BLaER1 treated with 17β-estradiol and CSF1 and Interleukin-3, amounts not matched to agents 10 nM and 100 nM (cell line): ENCODE measurements around the gene ADGRB2.

Experiments
- H3K27ac ChIP-seq, 11 experiments: shearing (Covaris generic); formaldehyde crosslinking; 2 replicates each; pipeline ENCODE4 v1.8.1; 2022
- H3K27me3 ChIP-seq, 11 experiments: shearing (Covaris generic); formaldehyde crosslinking; 2 replicates each; pipeline ENCODE4 v1.8.1; 2022
- H3K36me3 ChIP-seq, 11 experiments: shearing (Covaris generic); formaldehyde crosslinking; 2 replicates each; pipeline ENCODE4 v1.8.1; 2022
- H3K4me1 ChIP-seq, 10 experiments: shearing (Covaris generic); formaldehyde crosslinking; 2 replicates each; pipeline ENCODE4 v1.8.1; 2022
- H3K4me2 ChIP-seq, 11 experiments: shearing (Covaris generic); formaldehyde crosslinking; 2 replicates each; pipeline ENCODE4 v1.8.1; 2022
- H3K4me3 ChIP-seq, 10 experiments: shearing (Covaris generic); formaldehyde crosslinking; 2 replicates each; pipeline ENCODE4 v1.8.1; 2022
- H3K9ac ChIP-seq, 11 experiments: shearing (Covaris generic); formaldehyde crosslinking; 2 replicates each; pipeline ENCODE4 v1.8.1; 2022
- H3K9me3 ChIP-seq, 11 experiments: shearing (Covaris generic); formaldehyde crosslinking; replicated peaks in 1 of 11; 2 replicates each; pipeline ENCODE4 v1.8.1; 2022
- H4K20me1 ChIP-seq, 11 experiments: shearing (Covaris generic); formaldehyde crosslinking; 2 replicates each; pipeline ENCODE4 v1.8.1; 2022
- Cebpa-rat ChIP-seq, 11 experiments: shearing (Covaris generic); IDR thresholded peaks; 2 replicates each; pipeline ENCODE4 v1.8.1; 2022

Gene ADGRB2

DNA sequence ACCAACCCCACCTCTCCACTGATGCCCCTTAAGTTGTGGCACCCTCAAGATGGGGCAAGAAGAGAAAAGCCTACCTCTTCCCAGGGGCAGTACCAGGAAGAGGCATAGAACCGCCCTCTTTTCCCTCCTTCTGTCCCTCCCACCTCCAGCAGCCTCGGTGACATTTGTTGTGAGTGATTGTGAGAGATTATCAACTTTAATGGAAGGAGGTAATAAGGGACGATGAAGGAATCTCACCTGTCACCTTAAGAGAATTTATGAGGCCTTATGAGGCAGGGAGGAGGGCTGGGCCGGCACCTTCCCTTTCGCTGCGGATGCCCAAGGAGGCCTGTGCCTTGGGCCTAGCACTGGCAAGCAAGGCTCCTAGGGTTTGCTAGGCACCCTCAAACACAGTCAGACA, 1.4 kb upstream of the ADGRB2 start:
- peaks cover 0 to 57% (median 7%) of the 10 kb centered on the region in 11 experiments; a peak in 11 of 22 replicates for H4K20me1 ChIP-seq
- peaks cover 17 to 76% (median 40%) of the 10 kb centered on the region in 11 experiments for H3K27me3 ChIP-seq
- no peak for TF ChIP-seq Cebpa-rat (IDR thresholded peaks at IDR 0.05)
- peak overlapping the region in 8 of 11 experiments; percentile 92 to 100 (median 99); a peak in 14 of 22 replicates for H3K4me2 ChIP-seq
- no peak overlapping the region for H3K9ac ChIP-seq
- H3K9me3 ChIP-seq = no peaks in the 10 kb centered on the region
- no peak overlapping the region for H3K4me3 ChIP-seq
- H3K4me1 ChIP-seq = peaks cover 35 to 69% (median 56%) of the 10 kb centered on the region in 10 experiments
- no peaks in the 10 kb centered on the region for H3K36me3 ChIP-seq
- H3K27ac ChIP-seq = no peak overlapping the region

DNA sequence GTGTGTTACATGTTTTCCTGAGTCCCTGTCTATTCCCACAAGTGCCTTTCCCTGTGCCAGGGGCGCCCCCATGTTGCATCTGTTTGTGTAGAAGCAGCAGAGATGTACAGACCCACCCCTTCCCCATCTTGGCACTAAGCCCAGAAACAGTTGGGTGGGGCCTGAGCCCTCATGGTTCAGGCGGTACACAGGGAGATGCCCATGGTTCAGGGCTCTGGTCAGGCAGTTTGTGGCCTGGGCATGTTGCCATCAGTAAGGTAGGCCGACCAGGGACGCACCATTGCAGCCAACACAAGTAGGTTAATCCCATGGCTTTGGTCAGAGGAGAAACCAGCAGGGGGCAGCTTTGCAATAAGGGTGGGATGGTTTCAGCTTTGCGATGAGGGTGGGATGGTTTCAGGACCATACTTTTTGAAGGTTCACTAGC, 914 bp upstream of the ADGRB2 start:
- Histone ChIP-seq H4K20me1 (peaks cover 0 to 54% (median 8%) of the 10 kb centered on the region in 11 experiments; a peak in 11 of 22 replicates), H3K36me3 (no peaks in the 10 kb centered on the region), H3K27ac (no peak overlapping the region), H3K4me1 (peaks cover 35 to 72% (median 59%) of the 10 kb centered on the region in 10 experiments), H3K9ac (no peak overlapping the region), H3K4me2 (peak overlapping the region in 10 of 11 experiments; percentile 90 to 100 (median 99); a peak in 18 of 22 replicates), H3K9me3 (no peaks in the 10 kb centered on the region), H3K4me3 (no peak overlapping the region), H3K27me3 (peaks cover 12 to 71% (median 36%) of the 10 kb centered on the region in 11 experiments; a peak in 20 of 22 replicates)
- no peak for TF ChIP-seq Cebpa-rat (IDR thresholded peaks at IDR 0.05)

DNA sequence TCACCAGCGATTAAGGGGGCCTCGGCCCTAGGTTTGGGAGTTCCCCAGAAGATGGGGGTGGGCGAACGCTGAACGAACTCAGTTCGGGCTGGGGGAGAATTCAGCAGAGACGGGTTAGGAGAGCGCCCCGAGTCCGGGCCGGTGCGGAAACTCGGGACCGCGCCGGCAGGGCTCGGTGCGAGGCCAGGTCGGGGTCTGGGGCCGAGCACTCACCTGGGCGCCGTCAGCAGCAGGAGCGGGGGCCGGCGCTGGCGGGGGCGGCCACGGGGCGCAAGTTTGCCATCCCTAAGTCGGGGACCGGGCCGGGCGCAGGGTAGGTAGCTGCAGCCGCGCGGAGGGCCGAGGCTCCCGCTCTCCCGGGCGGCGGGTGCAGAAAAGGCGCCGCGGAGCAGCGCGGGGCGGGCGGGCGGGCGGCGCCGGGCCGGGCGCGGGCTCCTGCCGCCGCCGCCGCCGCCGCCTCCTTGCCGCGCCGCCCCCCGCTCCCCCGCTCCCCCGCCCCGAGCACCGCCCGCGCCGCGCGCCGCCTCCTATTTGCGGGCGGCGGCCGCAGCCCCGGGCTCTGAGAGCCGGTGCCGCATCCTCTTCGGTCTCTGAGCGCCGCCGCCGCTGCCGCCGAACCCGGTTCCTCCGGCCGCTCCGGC, 349 bp downstream of the ADGRB2 start:
- Histone ChIP-seq H3K36me3 (no peaks in the 10 kb centered on the region), H3K4me3 (peak overlapping the region; percentile 51 to 78 (median 69)), H3K27me3 (peaks cover 9 to 68% (median 30%) of the 10 kb centered on the region in 11 experiments; a peak in 18 of 22 replicates), H3K4me2 (peak overlapping the region; percentile 90 to 100 (median 99)), H3K27ac (peak overlapping the region in 2 of 11 experiments; percentile 45; a peak in 2 of 22 replicates), H4K20me1 (peaks cover 0 to 54% (median 12%) of the 10 kb centered on the region in 11 experiments; a peak in 11 of 22 replicates), H3K9ac (peak overlapping the region; percentile 40 to 82 (median 68); a peak in 19 of 22 replicates), H3K9me3 (no peaks in the 10 kb centered on the region), H3K4me1 (peaks cover 23 to 71% (median 57%) of the 10 kb centered on the region in 10 experiments)
- no peak for TF ChIP-seq Cebpa-rat (IDR thresholded peaks at IDR 0.05)

DNA sequence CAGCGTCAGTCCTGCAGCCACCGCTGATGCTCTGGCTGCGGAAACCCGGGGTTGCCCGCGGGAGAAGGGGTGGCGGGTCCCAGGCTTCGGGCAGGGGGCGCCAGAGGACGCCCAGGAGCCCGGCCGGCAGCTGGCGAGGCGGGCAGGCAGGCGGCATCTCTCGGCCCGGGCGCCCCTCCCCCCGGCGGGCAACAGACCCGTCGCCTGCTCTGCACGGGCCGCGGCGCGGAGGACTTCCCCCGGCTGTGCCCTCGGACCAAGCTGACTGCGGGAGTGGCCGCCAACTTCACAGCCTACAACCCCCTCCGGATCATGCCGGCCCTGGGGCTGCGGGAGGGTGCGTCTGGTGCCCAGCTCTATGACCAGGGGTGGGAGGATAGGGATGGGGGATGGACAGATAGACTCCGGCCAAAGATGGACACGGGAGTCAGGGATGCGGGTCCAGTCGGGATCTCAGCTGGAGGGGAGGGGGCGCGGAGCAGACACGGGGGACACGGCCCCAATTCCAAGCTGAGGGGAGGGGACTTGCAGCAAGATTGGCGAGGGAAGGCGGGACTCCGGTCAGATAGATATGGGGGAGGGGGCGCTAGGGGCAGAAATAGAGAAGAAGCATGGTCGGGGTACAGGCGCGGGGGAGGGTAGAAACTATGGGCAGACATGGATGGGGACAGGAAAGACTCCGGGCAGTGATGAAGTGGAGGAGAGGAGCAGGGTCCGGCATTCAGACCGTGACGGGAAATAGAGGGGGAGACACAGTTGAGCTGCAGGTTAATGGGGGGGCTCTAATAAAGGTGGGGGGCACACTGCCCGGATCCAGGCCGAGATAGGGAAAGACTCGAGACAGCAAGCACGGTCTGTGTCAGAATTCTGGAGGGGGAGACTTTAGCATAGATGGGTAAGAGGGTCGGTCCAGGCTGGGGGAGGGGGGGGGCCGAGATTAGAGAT, 1.1 kb downstream of the ADGRB2 start:
- peaks cover 23 to 71% (median 57%) of the 10 kb centered on the region in 10 experiments for H3K4me1 ChIP-seq
- peak overlapping the region; percentile 51 to 78 (median 69) for H3K4me3 ChIP-seq
- peak overlapping the region; percentile 90 to 100 (median 99) for H3K4me2 ChIP-seq
- peaks cover 0 to 58% (median 12%) of the 10 kb centered on the region in 11 experiments; a peak in 11 of 22 replicates for H4K20me1 ChIP-seq
- no peaks in the 10 kb centered on the region for H3K9me3 ChIP-seq
- TF ChIP-seq Cebpa-rat (IDR thresholded peaks at IDR 0.05) = no peak
- H3K9ac ChIP-seq = peak overlapping the region in 10 of 11 experiments; percentile 56 to 82 (median 68); a peak in 18 of 22 replicates
- H3K36me3 ChIP-seq = no peaks in the 10 kb centered on the region
- peaks cover 9 to 64% (median 28%) of the 10 kb centered on the region in 11 experiments; a peak in 18 of 22 replicates for H3K27me3 ChIP-seq
- H3K27ac ChIP-seq = no peak overlapping the region; a peak in 1 of 22 replicates

DNA sequence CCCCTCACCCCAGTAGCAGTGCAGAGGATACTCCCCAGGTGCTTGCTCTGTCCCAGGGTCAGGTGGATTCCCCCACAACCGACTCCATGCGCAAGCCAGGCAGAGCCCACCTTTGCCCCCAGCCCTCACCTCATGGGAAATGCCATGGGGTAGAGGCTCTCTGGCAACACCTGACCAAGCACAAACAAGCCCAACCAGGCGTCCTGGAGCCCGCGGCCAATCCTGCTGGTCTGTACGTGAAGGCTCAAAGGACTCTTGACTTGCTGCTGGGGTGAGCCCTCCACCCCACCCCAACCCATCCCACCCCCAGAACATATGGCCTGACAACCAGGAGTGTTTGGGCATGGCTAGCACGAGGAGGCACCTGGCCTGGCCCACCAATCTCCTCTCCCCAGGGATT, 1.8 kb downstream of the ADGRB2 start:
- Histone ChIP-seq H3K4me1 (peaks cover 23 to 70% (median 57%) of the 10 kb centered on the region in 10 experiments), H3K9ac (0 out of 22 replicates have a peak overlapping the region, but pooled peaks of 1 of the 11 experiments have one; percentile 51), H3K9me3 (no peaks in the 10 kb centered on the region), H3K4me3 (peak overlapping the region in 4 of 10 experiments; percentile 60 to 77 (median 71); a peak in 5 of 20 replicates), H3K4me2 (peak overlapping the region; percentile 90 to 100 (median 99); a peak in 21 of 22 replicates), H3K27me3 (peaks cover 9 to 58% (median 22%) of the 10 kb centered on the region in 11 experiments; a peak in 18 of 22 replicates), H3K27ac (no peak overlapping the region), H4K20me1 (peaks cover 0 to 52% (median 12%) of the 10 kb centered on the region in 11 experiments; a peak in 11 of 22 replicates), H3K36me3 (no peaks in the 10 kb centered on the region)
- no peak for TF ChIP-seq Cebpa-rat (IDR thresholded peaks at IDR 0.05)

DNA sequence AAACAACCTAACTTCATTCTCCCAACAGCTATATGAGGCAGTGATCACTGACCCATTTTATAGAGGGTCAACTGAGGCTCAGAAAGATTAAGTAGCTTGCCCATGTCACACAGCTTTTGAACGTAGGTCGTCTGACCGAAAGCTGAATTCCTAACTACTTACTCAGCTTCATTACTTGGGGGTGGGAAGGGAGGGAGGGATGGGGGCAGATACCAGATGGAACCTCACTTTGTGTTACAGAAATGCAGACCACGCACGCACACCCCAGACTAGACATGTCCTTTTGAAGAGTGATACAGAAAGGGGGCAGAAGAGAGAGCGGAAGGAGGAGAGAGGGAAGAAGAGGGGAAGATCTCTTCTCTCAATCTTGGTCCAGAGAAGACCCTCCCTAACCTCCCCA, 2.3 kb downstream of the ADGRB2 start:
- 0 out of 20 replicates have a peak overlapping the region, but pooled peaks of 1 of the 10 experiments have one; percentile 65 for H3K4me3 ChIP-seq
- no peak for TF ChIP-seq Cebpa-rat (IDR thresholded peaks at IDR 0.05)
- peaks cover 23 to 66% (median 57%) of the 10 kb centered on the region in 10 experiments for H3K4me1 ChIP-seq
- H3K4me2 ChIP-seq = peak overlapping the region; percentile 97 to 100 (median 99); a peak in 20 of 22 replicates
- no peaks in the 10 kb centered on the region for H3K9me3 ChIP-seq
- H4K20me1 ChIP-seq = peaks cover 0 to 49% (median 12%) of the 10 kb centered on the region in 11 experiments; a peak in 11 of 22 replicates
- peaks cover 9 to 54% (median 20%) of the 10 kb centered on the region in 11 experiments; a peak in 18 of 22 replicates for H3K27me3 ChIP-seq
- H3K27ac ChIP-seq = no peak overlapping the region
- H3K36me3 ChIP-seq = no peaks in the 10 kb centered on the region
- H3K9ac ChIP-seq = peak overlapping the region in 4 of 11 experiments; percentile 10 to 77 (median 62); a peak in 4 of 22 replicates

DNA sequence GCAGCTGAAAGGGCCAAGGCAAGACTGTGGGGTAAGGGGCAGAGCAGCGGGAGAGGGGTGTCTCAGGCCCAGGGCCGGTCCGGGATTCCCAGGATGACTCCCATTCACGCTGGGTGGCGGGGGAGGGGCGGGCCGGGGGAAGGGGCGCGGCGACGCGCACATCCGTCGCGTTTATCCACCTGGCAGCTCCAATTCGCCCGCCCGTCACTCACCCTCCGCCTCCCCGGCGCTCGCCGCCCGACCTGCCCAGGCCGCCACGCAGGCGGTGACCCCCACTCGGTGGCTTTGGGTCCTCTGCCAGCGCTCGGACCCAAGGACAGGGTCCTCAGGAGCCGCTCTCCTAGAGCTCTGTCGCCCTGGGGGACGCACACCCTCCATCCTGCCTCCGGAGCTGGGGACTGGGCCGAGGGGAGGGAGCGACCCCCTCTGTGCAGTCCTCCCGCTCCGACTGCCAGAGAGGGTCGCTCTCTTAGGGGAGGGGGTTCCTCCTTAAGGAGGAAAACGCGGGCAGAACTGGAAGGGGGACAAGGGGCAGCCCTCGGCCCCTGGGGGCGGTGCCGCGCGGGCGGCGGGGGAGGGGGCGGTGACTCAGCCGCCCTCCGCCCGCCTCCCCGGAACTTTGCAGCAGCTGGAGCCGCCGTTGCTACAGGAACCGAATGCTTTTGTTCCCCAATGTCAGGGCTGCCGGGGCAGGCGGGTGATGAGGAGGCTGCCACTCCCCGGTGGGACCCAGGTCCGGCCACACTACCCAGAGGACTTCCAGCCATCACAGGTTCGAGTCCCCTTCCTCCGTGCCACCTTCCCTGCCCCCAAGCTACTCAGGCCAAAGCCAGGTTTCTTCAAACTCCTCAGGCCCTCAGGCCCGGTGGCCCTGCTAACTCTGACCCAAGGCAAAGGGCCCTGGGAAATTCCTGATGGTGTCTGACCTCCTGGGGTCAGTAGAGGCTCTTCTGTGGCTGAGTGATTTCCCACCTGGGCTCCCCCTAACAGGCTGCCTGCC, 3.4 kb downstream of the ADGRB2 start:
- Histone ChIP-seq H3K27ac (peak overlapping the region in 7 of 11 experiments; percentile 25 to 63 (median 56); a peak in 14 of 22 replicates), H3K4me2 (peak overlapping the region; percentile 94 to 99 (median 97)), H3K27me3 (peaks cover 9 to 45% (median 18%) of the 10 kb centered on the region in 11 experiments; a peak in 18 of 22 replicates), H3K4me1 (peaks cover 23 to 63% (median 52%) of the 10 kb centered on the region in 10 experiments), H3K9me3 (no peaks in the 10 kb centered on the region), H4K20me1 (peaks cover 0 to 56% (median 12%) of the 10 kb centered on the region in 11 experiments; a peak in 11 of 22 replicates), H3K4me3 (peak overlapping the region; percentile 50 to 79 (median 66)), H3K9ac (peak overlapping the region; percentile 40 to 80 (median 72); a peak in 21 of 22 replicates), H3K36me3 (no peaks in the 10 kb centered on the region)
- no peak for TF ChIP-seq Cebpa-rat (IDR thresholded peaks at IDR 0.05)
